COLO829 (cell line): ENCODE measurements around the gene SLC16A7.

Experiments
- DNase-seq: peaks from one replicate; pipeline ENCODE4 v3.0.0; 2012; ENCODE audit warnings: low spot score

Gene SLC16A7

DNA sequence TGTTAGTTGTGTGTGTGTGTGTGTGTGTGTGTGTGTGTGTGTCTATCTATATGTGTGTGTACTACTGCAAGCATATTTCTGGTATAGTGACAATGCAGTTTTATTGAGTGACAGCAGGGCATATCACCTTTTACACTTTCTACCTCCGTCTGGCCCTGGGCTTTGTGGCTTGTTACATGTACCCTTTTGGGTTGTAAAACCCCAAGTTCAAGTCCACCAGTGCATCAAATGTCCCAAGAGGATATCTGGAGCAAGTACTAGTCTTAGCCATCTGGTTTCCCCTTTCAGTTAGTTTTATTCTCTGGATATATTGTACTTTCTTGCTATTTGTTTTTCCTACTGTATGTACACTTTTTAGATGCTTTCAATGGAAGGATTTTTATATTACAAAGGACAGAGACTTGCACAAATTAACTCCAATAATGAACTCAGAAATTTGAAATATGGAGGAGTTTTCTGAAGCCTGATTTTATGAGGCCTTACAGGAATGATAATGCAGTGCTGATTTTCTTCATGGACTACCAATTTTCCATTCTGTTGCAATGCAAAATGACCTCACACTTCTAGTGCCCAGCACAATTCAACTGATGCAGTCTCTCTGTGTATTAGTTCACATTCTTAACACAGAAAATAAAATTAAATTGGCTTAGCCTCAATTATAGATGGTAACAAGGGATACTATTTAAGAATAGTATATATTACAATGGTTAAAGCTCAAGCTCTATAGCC lies 29.1 kb downstream of the SLC16A7 start:
- DNase-seq: no peak

DNA sequence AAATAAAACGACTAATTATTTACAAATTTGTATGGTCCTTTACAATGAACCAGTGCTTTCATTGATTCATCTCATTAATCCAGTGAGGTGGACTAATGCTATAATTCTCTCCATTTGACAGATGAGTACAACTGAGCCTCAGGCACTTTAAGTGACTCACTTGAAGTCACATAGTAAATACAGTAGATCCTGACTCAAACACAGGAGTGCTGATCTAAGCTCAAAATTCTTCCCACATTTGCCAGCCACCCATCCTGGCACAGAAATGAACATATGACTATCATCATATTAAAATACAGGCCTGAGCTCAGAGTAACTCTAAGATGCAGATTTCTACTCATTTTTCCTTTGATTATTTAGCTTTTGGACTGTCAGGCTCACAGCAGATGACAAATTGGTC lies 30.6 kb downstream of the SLC16A7 start:
- no peak for DNase-seq

DNA sequence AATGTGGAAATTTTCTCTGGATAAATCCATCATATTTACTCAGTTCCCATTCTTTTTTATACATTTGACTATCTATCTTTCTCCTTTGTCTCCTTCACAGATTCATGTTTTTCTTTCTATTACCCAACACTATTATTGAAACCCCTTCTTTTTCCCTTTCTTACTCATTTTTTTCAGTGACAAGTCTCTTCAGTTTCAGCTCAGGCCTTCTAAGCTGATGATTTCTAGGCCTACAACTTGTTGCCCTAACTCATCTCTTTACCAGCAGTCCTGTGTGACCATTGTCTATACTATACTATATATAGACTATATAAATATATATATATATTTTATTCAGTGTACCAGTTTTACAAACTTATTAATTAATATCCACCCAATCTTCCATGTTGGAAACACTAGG lies 31.8 kb downstream of the SLC16A7 start:
- no peak for DNase-seq

DNA sequence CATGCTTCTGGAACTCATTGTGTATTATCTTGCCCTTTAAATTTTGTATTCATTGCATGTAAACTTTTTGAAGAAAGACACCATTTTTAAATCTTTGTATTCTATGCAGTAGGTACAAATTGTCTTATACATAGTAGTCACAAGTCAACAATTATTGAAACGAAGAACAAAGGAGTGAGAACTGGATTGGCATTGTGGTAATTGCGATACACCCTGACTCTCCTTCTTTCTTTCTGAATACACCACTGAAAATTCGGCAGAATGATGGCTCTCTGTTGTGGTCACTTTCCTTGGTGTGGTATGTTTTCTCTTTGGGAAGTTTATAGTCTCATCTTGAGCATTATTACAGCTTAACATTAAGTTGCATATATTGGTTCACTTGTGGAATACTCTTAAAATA lies 34.1 kb downstream of the SLC16A7 start:
- DNase-seq: no peak

DNA sequence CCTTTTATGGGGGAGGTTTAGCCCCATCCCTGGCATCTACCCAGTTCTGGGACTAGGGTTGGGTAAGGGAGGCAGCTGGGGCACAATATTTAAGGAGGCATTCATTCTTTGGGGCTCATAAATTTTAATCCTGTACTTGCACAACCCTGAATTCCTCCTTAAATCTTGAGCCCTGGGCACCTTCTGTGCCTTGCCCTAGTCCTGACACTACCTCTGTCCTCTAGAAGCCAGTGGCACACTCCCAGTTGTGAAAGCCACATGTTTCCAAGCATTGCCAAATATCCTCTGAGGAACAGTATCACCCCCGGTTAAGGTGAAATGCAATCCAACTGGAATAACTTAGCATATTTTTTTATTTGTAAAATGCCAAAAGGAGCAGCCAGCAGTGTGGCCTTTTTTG lies 36.6 kb downstream of the SLC16A7 start:
- no peak for DNase-seq

DNA sequence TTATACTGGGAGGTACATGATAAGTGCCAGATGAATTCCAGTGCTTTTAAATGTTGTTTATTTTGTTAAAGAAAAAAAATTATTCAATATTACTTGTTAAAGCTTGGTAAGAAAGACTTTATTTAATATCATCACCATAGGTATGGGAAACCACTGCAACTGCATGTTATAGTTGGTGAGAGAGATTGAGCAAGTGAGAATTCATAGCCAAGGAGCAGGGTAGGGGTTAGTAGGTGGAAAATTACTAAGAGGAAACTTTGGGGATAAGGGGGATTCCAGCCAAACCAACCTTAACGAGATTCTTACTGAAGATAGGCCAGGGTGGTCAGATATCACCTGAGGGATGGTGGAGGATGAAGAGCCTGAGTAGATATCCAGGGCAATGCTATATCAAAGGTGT lies 38.4 kb downstream of the SLC16A7 start:
- DNase-seq: no peak

DNA sequence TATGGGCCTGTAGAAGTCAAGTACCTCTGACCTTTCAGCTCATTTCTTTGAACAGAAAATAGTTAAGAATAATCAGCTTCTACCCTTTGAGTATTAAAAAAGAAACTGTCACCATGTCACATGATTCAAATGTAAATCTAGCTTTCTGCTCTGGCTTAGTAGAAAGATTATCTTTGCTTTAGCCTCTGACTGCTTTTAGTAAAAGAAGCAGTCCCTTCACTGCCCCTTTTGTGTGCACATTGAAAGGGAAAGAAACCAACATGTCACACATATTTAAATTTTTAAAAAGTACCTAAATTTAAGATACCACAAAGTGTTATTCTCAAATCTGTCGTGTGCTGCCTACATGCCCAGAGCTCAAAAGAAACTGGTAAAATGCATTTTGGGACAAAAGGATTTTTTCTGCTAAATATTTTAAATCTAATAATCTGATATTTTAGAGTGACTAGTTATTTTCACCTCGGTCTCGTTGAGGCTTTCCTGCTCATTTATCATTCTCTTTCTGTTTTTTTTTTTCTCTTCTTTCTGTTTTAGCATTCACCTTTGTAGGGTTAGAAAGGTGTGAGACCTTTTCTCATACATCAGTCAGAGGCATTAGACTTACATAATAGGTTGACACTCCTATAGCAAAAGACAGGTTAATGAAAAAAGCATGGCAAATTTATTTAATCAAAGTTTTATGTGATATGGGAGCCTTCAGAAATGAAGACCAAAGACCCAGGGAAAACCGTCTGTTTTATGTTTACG lies 41.3 kb downstream of the SLC16A7 start:
- no peak for DNase-seq

DNA sequence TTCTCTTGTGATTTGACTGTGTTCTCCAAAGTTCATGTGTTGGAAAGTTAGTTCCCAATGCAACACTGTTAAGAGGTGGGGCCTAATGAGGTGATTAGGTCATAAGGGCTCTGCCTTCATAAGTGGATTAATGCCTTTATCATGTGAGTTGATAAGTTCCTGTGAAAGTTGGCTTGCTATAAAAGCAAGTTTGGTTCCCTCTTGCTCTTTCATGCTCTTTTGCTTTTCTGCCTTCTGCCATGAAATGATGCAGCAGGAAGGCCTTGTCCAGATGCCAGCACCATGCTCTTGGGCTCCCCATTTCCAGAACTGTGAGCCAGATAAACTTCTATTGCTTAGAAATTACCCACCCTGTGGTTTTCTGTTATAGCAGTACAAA lies 41.9 kb downstream of the SLC16A7 start:
- no peak for DNase-seq

DNA sequence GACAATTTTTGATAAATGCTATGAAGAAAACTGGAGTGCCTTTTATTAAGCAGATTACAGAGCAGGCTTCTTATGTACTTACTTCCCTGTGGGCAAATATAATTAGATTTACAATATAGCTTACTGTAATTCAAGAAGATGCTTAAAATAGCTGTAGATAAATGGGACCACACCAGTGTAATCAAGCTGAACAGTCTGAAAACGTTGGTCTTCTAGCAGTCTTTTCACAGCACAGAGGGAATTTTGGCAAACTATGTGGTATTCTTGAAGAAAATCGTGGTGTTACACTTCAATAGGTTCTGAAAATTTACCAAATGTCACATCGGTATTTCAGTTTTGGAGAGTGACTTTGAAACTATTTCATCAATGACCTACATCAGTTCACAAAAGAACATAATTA lies 47.7 kb downstream of the SLC16A7 start:
- no peak for DNase-seq

DNA sequence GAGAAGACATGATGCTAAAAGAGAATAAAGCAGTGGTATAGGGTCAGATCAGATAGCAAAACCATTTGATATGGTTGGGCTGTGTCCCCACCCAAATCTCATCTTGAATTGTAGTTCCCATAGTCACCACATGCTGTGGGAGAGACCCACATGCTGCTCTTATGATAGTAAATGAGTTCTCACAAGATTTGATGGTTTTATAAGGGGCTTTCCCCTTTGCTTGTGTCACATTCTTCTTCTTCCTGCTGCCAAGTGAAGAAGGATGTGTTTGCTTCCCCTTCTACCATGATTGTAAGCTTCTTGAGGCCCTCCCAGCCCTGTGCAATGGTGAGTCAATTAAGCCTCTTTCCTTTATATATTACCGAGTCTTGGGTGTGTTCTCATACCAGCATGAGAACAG lies 49.4 kb downstream of the SLC16A7 start:
- DNase-seq: no peak

DNA sequence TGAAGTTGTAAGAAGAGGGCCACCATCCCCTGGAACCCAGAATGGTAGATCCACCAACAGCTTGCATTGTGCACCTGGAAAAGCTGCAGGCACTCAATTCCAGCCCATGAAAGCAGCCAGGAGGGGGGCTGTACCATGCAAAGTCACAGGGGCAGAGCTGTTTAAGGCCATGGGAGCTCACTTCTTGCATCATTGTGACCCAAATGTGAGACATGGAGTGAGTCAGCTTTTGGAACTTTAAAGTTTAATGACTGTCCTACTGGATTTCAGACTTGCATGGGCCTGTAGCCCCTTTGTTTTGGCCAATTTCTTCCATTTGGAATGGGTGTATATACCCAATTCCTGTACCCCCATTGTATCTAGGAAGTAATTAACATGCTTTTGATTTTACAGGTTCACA lies 50.8 kb downstream of the SLC16A7 start:
- DNase-seq: no peak

DNA sequence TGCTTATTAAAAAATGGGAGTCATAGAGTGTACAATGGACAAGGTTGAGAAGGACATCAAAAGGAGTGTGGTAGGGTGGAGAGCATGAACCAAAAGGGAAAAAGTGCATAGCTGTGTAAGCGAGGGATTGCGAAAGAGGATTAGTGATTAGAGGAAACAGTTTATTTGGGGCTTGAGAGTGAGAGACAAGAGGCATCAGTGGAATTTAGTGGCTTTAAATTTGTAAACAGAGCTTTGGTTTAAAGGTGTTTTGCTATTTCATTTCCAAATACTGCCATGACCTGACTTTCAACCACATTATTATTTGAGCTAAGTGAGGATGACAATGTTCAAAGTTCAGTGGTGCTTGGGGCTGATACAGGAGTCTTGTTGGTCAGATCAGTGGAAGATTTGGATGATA lies 53.4 kb downstream of the SLC16A7 start:
- DNase-seq: no peak

DNA sequence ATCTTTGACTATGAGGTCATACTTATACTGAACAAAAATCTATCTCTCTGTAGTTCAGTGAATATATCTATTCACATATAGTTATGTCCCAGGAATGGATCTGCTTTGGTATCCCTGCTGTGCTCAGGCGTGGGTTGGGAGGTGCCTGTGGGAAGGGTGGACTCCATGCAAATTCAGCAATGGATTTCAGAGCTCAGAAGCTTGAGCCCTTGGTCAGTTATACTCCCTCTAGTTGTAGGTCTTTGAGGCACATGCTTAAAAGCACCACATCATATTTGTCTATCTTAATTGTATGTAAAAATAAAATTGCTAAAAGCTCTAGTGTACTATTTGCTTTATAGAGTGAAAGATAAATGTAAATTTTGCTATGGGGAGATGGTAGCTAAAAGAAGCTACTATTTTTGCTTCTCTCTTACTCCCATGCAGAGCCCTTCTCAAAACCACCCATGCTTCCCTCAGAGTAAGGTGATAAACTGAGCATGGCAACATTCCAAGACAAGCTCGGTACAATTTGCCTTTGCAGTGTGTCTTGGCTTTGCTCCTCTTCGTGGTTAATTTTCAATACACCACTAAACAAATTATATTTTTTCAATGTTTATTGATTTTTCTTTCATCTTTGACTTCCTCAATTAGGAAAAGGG lies 54.9 kb downstream of the SLC16A7 start:
- DNase-seq: no peak

DNA sequence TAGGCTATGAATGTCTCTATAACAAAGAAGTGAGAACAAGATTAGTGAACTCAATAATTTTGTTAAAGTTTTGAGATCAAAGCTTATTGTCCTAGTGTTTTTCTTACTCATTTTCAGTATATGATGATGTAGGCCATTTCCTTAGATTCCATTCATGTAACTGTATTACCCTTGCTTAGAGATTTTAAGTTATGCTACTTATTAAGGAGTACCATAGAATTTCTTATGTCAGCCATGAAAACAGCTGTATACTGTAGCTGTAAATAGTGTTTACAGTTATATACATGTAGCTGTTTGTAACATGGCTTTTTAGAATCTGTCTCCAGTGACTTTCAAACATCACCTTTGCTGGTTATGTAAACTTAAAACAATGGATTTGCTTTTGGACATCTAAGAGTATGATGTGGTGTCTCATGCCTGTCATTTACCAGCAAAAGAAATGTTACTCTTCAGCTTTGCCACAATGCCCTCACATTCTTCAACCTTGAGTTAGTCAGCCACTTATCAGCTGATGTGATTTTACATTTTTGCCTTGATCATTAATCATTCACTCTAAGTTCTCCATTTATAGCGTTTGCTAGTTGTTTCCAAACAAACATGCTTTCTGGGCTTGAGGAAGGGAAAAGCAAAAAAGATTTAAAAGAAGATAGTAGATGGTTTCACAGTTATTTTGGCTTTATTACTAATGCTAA lies 55.5 kb downstream of the SLC16A7 start:
- DNase-seq: peak; percentile 21

DNA sequence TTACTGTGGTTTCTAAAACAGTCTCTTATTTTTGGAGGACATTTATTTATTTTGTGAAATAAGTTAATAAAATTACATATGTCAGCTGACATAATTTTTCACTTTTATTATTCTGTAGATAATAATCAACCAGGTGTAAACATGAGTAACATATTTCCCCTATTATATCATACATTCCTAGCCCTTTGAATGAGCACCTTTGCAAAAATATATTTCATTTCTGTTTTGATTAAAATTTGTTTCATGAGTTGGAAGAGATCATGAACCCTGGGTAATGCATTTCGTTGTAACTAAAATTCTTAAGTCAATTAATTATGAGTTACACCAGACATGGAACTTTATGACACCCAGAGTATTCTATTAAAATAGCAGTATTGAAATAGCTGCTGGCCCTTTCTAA lies 56.3 kb downstream of the SLC16A7 start:
- no peak for DNase-seq

DNA sequence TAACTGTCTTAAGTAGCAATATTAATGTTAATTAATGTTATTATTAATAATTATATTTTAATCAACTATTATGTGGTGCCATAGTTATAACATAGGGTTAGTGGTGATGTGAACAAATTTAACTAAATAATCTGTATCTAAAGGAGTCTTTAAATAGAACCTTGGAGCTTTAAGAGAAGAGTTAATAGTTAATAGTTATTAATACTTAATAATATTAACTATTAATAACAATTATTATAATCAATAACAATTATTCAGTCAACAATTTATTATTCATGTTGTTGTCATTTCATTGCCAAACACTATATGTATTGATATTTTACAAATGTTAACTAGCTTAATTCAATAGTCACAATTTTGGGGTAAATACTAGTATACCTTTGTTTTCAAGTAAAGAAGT lies 58.2 kb downstream of the SLC16A7 start:
- DNase-seq: no peak

DNA sequence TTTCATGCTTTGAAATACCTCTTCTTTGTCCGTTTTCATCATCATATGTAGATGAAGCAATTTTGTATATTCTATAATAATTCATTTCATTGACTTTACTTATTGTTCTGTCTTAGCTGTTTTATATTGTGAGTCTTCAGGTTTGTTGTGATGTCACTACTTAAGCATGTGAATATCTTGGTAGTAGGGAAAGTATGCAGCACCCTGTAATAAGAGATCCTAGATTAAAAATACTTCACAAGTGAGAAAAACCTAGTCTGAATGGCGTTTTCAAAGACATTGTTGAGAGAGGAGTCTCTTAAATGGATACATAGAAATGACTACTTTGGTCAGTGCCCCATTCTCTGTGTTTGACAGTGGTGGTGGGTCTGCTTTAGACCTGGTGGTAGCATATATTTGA lies 61.4 kb downstream of the SLC16A7 start:
- DNase-seq: no peak

DNA sequence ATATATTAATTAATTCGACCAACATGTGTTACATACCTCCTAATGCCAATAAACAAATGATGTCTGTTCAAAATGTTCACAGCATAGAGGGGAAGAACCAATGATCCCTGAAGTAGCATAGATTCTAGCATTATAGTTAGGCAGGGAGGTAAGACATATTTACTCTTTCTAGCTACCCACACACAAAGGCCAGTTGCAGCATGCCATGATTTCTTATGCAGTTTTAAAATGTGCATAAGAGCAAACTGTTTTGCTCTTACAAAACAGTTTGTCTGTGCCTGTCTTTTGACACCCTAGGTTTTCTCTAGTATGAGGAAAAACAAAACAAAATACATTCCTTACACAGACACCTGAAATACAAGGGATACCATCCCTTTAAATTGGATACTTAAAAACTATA lies 61.9 kb downstream of the SLC16A7 start:
- no peak for DNase-seq

DNA sequence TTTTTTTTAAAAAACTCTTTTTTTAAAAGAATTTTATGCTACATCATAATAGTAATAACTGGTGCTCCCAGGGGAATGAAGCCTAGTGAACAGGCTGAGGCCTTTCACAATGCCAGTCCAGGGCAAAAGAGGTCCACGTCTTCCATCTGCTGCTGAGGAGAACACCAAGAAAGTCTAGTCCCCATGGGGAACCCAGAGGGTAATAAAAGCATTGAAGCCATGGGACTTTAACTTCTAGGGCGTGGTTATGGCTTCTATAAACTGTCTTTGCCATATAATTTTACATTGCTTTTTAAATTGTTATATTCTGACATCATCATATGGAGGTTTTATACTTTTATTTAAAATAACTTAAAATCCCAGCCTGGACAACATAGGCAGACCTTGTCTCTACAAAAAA lies 64.3 kb downstream of the SLC16A7 start:
- no peak for DNase-seq

DNA sequence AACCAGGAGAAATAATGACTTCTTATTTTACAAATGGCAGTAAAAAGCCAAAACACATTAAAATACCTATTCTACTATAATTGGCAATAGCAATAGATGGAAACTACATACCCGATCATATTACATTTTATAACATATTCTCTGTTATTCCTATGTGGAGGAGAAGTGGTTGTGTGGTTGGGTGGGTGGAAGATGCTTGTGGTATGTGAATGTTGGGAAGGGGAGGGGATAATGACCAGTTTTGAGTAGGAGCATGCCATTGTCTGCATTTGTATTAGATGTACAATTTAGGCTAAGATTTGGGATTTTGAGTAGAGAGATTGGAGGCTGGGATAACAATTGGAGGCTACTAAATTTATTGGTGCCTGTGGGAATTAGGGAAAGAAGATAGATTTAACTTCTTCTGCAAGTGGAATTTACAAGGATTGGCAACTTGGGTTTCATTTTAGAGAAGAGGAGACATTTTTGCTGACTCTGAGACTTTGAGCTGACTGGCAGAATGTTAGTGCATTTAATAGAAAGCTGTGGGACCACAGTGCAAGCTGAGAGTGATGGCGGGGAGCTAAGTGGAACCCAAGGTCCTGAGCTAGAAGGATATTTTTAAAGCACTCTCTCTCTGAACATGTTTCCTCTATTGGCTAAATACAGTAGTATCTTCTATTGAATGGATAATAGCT lies 65.2 kb downstream of the SLC16A7 start:
- DNase-seq: no peak

DNA sequence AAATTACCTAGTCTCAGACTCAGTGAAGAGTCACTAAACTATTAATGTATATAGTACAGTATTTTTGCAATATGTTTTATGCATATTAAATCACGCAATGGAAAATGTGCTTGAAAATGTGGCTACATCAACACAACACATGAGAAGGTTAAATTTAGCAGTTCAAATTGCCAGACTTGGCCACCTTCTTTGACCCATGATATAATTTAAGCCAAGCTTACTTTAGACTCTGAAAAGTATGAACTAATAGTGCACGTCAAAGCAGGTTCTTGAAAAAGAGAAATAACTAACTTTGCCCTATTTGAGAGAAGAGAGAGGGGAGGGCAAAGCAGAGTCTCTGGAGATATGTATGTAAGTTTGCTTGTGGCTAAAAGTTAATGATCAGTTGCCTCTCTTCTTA lies 68.7 kb downstream of the SLC16A7 start:
- no peak for DNase-seq

DNA sequence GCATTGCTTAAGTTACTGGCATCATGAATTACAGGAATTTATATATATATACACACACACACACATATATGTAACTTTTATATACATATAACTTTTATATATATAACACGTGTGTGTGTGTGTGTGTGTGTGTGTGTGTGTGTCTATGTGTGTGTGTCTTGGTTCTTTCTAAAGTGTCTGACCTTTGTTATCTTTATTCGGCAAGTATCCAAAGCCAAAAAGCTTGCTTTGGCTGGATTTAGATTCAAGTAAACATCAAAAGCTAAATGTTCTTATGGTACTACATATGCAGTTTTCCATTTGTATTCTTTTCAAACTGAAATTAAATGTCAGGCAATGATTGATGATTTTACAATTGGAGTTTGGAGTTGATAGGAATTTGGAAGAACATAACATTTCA lies 69.9 kb downstream of the SLC16A7 start:
- DNase-seq: no peak
